ENCODE results near the gene KIAA0930. TPM values are rescaled to one million over a fixed set of nuclear protein-coding genes. Genes with fewer than 3 reads are reported as not detected.

Gene KIAA0930
- total and polyA plus RNA-seq, 2 experiments from 2014 or later, result 15.0 to 78.6 TPM

- Histone ChIP-seq H3K79me2 (replicated peaks; ENCODE audit: insufficient read depth) (peaks cover 3% of the 10 kb centered on the region; the same call in 1 of the 2 replicates), H3K27me3 (ENCODE audit: insufficient read depth) (no peaks in the 10 kb centered on the region), H4K20me1 (replicated peaks; ENCODE audit: insufficient read depth) (peaks cover 8% of the 10 kb centered on the region), H3K36me3 (ENCODE audit: insufficient read depth) (peaks cover 16% of the 10 kb centered on the region; the same call in 1 of the 2 replicates), H3F3A (replicated peaks; ENCODE audit: low read depth) (0 out of 2 replicates have a peak, but pooled peaks cover 3% of the 10 kb centered on the region), H3K4me3 (no peak overlapping the region), H2AFZ (no peak overlapping the region), H3K9me2 (ENCODE audit: insufficient read depth) (no peaks in the 10 kb centered on the region), H3K4me2 (no peak overlapping the region), H3K4me1 (ENCODE audit: insufficient read depth) (peaks cover 7% of the 10 kb centered on the region; the same call in 1 of the 2 replicates), H3K27ac (ENCODE audit: low read depth) (0 out of 2 replicates have a peak overlapping the region, but pooled peaks have one; percentile 40)
- ATAC-seq (no peak), DNase-seq (ENCODE audit: low spot score) (no peak)
- Mint-ChIP-seq H3K9me3 (no peaks in the 10 kb centered on the region), H3K27me3 (ENCODE audit: insufficient read depth, low read depth, poor library complexity) (no peaks in the 10 kb centered on the region), H3K27ac (no peak overlapping the region), H3K4me3 (no peak overlapping the region), H3K36me3 (ENCODE audit: low read depth) (peaks cover 58% of the 10 kb centered on the region), H3K4me1 (peaks cover 34% of the 10 kb centered on the region)
- TF ChIP-seq JUNB (IDR thresholded peaks at IDR 0.05; ENCODE audit: unreplicated experiment) (no peak), ZNF331 (CRISPR knock-in tag; IDR thresholded peaks at IDR 0.05; ENCODE audit: low read depth) (no peak), NANOG (IDR thresholded peaks at IDR 0.05; ENCODE audit: borderline replicate concordance) (no peak), ZNF114 (CRISPR knock-in tag; IDR thresholded peaks at IDR 0.05) (no peak), CREB1 (CRISPR knock-in tag; IDR thresholded peaks at IDR 0.05; ENCODE audit: low read depth) (no peak), POLR2AphosphoS5 (IDR thresholded peaks at IDR 0.05; ENCODE audit: low read depth) (no peak), EZH2phosphoT487 (IDR thresholded peaks at IDR 0.05; ENCODE audit: unreplicated experiment) (no peak), STAT1 (IDR thresholded peaks at IDR 0.05; ENCODE audit: unreplicated experiment) (no peak), ZNF462 (CRISPR knock-in tag; IDR thresholded peaks at IDR 0.05) (no peak), EZH2 (IDR thresholded peaks at IDR 0.05; ENCODE audit: low read depth, unreplicated experiment) (no peak)
- TF ChIP-seq, protein P1, sequence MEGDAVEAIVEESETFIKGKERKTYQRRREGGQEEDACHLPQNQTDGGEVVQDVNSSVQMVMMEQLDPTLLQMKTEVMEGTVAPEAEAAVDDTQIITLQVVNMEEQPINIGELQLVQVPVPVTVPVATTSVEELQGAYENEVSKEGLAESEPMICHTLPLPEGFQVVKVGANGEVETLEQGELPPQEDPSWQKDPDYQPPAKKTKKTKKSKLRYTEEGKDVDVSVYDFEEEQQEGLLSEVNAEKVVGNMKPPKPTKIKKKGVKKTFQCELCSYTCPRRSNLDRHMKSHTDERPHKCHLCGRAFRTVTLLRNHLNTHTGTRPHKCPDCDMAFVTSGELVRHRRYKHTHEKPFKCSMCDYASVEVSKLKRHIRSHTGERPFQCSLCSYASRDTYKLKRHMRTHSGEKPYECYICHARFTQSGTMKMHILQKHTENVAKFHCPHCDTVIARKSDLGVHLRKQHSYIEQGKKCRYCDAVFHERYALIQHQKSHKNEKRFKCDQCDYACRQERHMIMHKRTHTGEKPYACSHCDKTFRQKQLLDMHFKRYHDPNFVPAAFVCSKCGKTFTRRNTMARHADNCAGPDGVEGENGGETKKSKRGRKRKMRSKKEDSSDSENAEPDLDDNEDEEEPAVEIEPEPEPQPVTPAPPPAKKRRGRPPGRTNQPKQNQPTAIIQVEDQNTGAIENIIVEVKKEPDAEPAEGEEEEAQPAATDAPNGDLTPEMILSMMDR (conservative IDR thresholded peaks at IDR 0.05; ENCODE audit: low read depth in 2 of 2), result no peak
- TF ChIP-seq, protein P2, sequence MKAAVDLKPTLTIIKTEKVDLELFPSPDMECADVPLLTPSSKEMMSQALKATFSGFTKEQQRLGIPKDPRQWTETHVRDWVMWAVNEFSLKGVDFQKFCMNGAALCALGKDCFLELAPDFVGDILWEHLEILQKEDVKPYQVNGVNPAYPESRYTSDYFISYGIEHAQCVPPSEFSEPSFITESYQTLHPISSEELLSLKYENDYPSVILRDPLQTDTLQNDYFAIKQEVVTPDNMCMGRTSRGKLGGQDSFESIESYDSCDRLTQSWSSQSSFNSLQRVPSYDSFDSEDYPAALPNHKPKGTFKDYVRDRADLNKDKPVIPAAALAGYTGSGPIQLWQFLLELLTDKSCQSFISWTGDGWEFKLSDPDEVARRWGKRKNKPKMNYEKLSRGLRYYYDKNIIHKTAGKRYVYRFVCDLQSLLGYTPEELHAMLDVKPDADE (IDR thresholded peaks at IDR 0.05), result no peak
- TF ChIP-seq, protein P3, sequence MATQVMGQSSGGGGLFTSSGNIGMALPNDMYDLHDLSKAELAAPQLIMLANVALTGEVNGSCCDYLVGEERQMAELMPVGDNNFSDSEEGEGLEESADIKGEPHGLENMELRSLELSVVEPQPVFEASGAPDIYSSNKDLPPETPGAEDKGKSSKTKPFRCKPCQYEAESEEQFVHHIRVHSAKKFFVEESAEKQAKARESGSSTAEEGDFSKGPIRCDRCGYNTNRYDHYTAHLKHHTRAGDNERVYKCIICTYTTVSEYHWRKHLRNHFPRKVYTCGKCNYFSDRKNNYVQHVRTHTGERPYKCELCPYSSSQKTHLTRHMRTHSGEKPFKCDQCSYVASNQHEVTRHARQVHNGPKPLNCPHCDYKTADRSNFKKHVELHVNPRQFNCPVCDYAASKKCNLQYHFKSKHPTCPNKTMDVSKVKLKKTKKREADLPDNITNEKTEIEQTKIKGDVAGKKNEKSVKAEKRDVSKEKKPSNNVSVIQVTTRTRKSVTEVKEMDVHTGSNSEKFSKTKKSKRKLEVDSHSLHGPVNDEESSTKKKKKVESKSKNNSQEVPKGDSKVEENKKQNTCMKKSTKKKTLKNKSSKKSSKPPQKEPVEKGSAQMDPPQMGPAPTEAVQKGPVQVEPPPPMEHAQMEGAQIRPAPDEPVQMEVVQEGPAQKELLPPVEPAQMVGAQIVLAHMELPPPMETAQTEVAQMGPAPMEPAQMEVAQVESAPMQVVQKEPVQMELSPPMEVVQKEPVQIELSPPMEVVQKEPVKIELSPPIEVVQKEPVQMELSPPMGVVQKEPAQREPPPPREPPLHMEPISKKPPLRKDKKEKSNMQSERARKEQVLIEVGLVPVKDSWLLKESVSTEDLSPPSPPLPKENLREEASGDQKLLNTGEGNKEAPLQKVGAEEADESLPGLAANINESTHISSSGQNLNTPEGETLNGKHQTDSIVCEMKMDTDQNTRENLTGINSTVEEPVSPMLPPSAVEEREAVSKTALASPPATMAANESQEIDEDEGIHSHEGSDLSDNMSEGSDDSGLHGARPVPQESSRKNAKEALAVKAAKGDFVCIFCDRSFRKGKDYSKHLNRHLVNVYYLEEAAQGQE (IDR thresholded peaks at IDR 0.05; ENCODE audit: unreplicated experiment), result no peak
Measured at GRCh38 chr22:45185718-45186514, 54.8 kb downstream of the KIAA0930 start.

Measured in GM23338 (cell line).